SK-N-SH treated with all-trans-retinoic acid at 6 μM for 48 hours (cell line): Measurements from ENCODE around the gene PAIP2.

Experiments
- OSR1 ChIP-seq: fragments of 250-450 bp; sonication (Bioruptor Pico); IDR thresholded peaks from 2 replicates; pipeline ENCODE4 v1.8.0; 2022; ENCODE audit warnings: moderate library complexity, mild to moderate bottlenecking, inconsistent platforms
- ZFP30 ChIP-seq: fragments of 450-650 bp; formaldehyde crosslinking; IDR thresholded peaks from 2 replicates; pipeline ENCODE4 v1.5.0; 2022; ENCODE audit warnings: mild to moderate bottlenecking, moderate library complexity
- TF ChIP-seq, protein P1 (sequence below): fragments of 250-450 bp; sonication (Bioruptor Pico); IDR thresholded peaks from 2 replicates; pipeline ENCODE4 v1.5.1; 2020; ENCODE audit warnings: low read depth, mild to moderate bottlenecking, moderate library complexity

DNA sequence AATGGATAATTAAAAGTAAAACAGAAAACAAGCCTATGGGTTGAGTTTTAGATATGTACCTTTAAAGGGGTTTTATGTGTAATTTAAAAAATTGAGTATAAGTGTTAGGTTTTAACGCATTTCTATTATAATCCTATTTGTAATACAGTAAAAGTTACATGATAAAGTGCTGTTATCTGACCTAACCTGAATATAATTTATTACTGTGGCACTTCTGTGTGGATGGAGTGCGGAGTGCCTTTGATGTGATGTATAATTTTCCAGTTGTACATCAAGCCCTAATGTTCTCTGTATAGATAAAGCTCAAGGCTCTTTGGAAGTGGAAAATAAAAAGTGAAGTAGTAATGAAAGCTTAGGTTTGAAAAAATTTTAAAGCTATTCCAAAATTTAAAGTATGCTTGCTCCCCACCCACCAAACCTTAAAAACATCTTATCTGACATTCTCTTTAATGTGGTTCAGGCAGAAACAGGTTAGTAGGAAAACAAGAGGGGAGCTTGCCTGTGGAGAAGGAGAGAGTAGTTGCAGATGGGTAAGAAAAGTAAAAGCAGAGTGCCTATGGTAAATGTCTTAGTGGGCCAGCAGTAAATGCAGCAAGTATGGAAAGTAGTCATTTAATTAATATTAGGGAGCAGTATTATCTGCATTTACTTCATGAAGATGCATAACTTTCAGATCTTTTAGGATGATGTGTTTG lies 44.1 kb upstream of the PAIP2 start:
- TF ChIP-seq, protein P1, sequence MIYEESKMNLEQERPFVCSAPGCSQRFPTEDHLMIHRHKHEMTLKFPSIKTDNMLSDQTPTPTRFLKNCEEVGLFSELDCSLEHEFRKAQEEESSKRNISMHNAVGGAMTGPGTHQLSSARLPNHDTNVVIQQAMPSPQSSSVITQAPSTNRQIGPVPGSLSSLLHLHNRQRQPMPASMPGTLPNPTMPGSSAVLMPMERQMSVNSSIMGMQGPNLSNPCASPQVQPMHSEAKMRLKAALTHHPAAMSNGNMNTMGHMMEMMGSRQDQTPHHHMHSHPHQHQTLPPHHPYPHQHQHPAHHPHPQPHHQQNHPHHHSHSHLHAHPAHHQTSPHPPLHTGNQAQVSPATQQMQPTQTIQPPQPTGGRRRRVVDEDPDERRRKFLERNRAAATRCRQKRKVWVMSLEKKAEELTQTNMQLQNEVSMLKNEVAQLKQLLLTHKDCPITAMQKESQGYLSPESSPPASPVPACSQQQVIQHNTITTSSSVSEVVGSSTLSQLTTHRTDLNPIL (CRISPR knock-in tag) = no peak
- TF ChIP-seq ZFP30 (no peak), OSR1 (no peak)
